ENCODE data around the gene MRPL39. TPM values are rescaled to one million over a fixed set of nuclear protein-coding genes. Genes with fewer than 3 reads are reported as not detected.

MRPL39 gene
- total and polyA plus RNA-seq, 4 donors: 19.2 to 35.7 (median 24.4) TPM

- WGBS: 77% methylated on average over 1 of the region's 1 CpG
- no peak overlapping the region for H3K27ac ChIP-seq (ENCODE audit: low read depth in 1 of 2, low read length in 2 of 2)
Measured at GRCh38 chr21:25559746-25560145, 47.5 kb downstream of the MRPL39 start.

More at GRCh38 chr21:25559746-25560145, 47.5 kb downstream of the MRPL39 start:
- no peaks in the 10 kb centered on the region for H3K27me3 ChIP-seq (ENCODE audit: control insufficient read depth in 4 of 4, insufficient read depth in 4 of 4, low read length in 3 of 4)
- no peak overlapping the region for H3K4me3 ChIP-seq (ENCODE audit: low read depth in 1 of 3, low read length in 3 of 3)
- H3K36me3 ChIP-seq (ENCODE audit: control insufficient read depth in 4 of 4, insufficient read depth in 3 of 4, low read depth in 1 of 4, low read length in 3 of 4): no peaks in the 10 kb centered on the region
- H3K4me1 ChIP-seq (ENCODE audit: control insufficient read depth in 4 of 4, insufficient read depth in 4 of 4, low read length in 3 of 4): peaks cover 0 to 6% (median 2%) of the 10 kb centered on the region in 4 donors
- H3K9me3 ChIP-seq (ENCODE audit: control insufficient read depth in 4 of 4, low read length in 3 of 4): no peaks in the 10 kb centered on the region
- TF ChIP-seq FOXA2 (IDR thresholded peaks at IDR 0.05) (no peak), JUND (IDR thresholded peaks at IDR 0.05) (no peak), MAX (IDR thresholded peaks at IDR 0.05) (no peak), TAF1 (conservative IDR thresholded peaks at IDR 0.05) (no peak), RAD21 (IDR thresholded peaks at IDR 0.05) (no peak), NR2F2 (IDR thresholded peaks at IDR 0.05) (no peak), REST (IDR thresholded peaks at IDR 0.05) (no peak), YY1 (IDR thresholded peaks at IDR 0.05) (no peak), EGR1 (IDR thresholded peaks at IDR 0.05; ENCODE audit: low read depth in 2 of 2) (no peak), GABPA (IDR thresholded peaks at IDR 0.05 in 1 of 2, conservative IDR thresholded peaks at IDR 0.05 in 1 of 2) (no peak), ATF3 (IDR thresholded peaks at IDR 0.05) (no peak), HNF4G (IDR thresholded peaks at IDR 0.05) (no peak), HNF4A (conservative IDR thresholded peaks at IDR 0.05) (no peak)
- TF ChIP-seq, protein P1, sequence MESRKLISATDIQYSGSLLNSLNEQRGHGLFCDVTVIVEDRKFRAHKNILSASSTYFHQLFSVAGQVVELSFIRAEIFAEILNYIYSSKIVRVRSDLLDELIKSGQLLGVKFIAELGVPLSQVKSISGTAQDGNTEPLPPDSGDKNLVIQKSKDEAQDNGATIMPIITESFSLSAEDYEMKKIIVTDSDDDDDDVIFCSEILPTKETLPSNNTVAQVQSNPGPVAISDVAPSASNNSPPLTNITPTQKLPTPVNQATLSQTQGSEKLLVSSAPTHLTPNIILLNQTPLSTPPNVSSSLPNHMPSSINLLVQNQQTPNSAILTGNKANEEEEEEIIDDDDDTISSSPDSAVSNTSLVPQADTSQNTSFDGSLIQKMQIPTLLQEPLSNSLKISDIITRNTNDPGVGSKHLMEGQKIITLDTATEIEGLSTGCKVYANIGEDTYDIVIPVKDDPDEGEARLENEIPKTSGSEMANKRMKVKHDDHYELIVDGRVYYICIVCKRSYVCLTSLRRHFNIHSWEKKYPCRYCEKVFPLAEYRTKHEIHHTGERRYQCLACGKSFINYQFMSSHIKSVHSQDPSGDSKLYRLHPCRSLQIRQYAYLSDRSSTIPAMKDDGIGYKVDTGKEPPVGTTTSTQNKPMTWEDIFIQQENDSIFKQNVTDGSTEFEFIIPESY (IDR thresholded peaks at IDR 0.05): no peak
- TF ChIP-seq, protein P2, sequence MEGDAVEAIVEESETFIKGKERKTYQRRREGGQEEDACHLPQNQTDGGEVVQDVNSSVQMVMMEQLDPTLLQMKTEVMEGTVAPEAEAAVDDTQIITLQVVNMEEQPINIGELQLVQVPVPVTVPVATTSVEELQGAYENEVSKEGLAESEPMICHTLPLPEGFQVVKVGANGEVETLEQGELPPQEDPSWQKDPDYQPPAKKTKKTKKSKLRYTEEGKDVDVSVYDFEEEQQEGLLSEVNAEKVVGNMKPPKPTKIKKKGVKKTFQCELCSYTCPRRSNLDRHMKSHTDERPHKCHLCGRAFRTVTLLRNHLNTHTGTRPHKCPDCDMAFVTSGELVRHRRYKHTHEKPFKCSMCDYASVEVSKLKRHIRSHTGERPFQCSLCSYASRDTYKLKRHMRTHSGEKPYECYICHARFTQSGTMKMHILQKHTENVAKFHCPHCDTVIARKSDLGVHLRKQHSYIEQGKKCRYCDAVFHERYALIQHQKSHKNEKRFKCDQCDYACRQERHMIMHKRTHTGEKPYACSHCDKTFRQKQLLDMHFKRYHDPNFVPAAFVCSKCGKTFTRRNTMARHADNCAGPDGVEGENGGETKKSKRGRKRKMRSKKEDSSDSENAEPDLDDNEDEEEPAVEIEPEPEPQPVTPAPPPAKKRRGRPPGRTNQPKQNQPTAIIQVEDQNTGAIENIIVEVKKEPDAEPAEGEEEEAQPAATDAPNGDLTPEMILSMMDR (IDR thresholded peaks at IDR 0.05; ENCODE audit: low read depth, low read length, missing input control): no peak
- no peak for DNase-seq (ENCODE audit: low spot score)
- H3K9ac ChIP-seq (ENCODE audit: low read depth in 1 of 2, low read length in 2 of 2): no peak overlapping the region

All from liver (tissue), 9 donors.